Chondrocyte (in vitro differentiated cells): ENCODE results near the gene USHBP1. TPM values are rescaled to one million over a fixed set of nuclear protein-coding genes. Genes with fewer than 3 reads are reported as not detected.

Experiments used
- DNase-seq: peaks from one replicate; pipeline ENCODE4 v3.0.0; 2021; ENCODE audit warnings: mixed read lengths, low spot score
- H3K27ac Mint-ChIP-seq: one replicate; pipeline ENCODE4 v1.8.0; 2021; ENCODE audit warnings: mild to moderate bottlenecking, moderate library complexity, mixed read lengths; ENCODE audit not compliant: unreplicated experiment
- H3K27me3 Mint-ChIP-seq: 2 replicates; pipeline ENCODE4 v1.8.0; 2021; ENCODE audit warnings: low read depth, mixed read lengths
- H3K36me3 Mint-ChIP-seq: 2 replicates; pipeline ENCODE4 v1.8.0; 2021; ENCODE audit warnings: low read depth, mixed read lengths
- H3K4me1 Mint-ChIP-seq: 2 replicates; pipeline ENCODE4 v1.8.0; 2021; ENCODE audit warnings: low read depth, mild to moderate bottlenecking, mixed read lengths
- H3K4me3 Mint-ChIP-seq: one replicate; pipeline ENCODE4 v1.8.0; 2021; ENCODE audit warnings: mild to moderate bottlenecking, moderate library complexity, mixed read lengths; ENCODE audit not compliant: unreplicated experiment
- H3K9me3 Mint-ChIP-seq: 2 replicates; pipeline ENCODE4 v1.8.0; 2021; ENCODE audit warnings: low read depth, mixed read lengths
- total RNA-seq: library from RNA; stranded (reverse); gene quantifications from 3 replicates; pipeline ENCODE4 v1.2.1, GENCODE V29; 2021
- TF ChIP-seq, protein P1 (sequence below): fragments of 200-600 bp; sonication (generic); IDR thresholded peaks from 2 replicates; pipeline ENCODE4 v1.5.0; 2021; ENCODE audit warnings: antibody characterized with exemption, mild to moderate bottlenecking, moderate library complexity

The USHBP1 gene
- total RNA-seq, 1 donor from 2014 or later: not detected

GRCh38 chr19:17226002-17226933, 38.3 kb downstream of the USHBP1 start, which contains the start of gene OCEL1:
Gene OCEL1 (plus strand): TSS chr19:17226226. CDS start chr19:17226248, 22 bp downstream.
- no peaks in the 10 kb centered on the region for H3K9me3 Mint-ChIP-seq
- H3K27ac Mint-ChIP-seq: peak within 1 kb of the TSS; percentile 99
- TF ChIP-seq, protein P1, sequence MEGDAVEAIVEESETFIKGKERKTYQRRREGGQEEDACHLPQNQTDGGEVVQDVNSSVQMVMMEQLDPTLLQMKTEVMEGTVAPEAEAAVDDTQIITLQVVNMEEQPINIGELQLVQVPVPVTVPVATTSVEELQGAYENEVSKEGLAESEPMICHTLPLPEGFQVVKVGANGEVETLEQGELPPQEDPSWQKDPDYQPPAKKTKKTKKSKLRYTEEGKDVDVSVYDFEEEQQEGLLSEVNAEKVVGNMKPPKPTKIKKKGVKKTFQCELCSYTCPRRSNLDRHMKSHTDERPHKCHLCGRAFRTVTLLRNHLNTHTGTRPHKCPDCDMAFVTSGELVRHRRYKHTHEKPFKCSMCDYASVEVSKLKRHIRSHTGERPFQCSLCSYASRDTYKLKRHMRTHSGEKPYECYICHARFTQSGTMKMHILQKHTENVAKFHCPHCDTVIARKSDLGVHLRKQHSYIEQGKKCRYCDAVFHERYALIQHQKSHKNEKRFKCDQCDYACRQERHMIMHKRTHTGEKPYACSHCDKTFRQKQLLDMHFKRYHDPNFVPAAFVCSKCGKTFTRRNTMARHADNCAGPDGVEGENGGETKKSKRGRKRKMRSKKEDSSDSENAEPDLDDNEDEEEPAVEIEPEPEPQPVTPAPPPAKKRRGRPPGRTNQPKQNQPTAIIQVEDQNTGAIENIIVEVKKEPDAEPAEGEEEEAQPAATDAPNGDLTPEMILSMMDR: peak; percentile 1
- H3K36me3 Mint-ChIP-seq: no peaks in the 10 kb centered on the region
- H3K4me1 Mint-ChIP-seq: peaks cover 9% of the 10 kb centered on the region
- H3K4me3 Mint-ChIP-seq: peak within 1 kb of the TSS; percentile 90
- H3K27me3 Mint-ChIP-seq: no peaks in the 10 kb centered on the region
- peak; percentile 99 for DNase-seq

DNA sequence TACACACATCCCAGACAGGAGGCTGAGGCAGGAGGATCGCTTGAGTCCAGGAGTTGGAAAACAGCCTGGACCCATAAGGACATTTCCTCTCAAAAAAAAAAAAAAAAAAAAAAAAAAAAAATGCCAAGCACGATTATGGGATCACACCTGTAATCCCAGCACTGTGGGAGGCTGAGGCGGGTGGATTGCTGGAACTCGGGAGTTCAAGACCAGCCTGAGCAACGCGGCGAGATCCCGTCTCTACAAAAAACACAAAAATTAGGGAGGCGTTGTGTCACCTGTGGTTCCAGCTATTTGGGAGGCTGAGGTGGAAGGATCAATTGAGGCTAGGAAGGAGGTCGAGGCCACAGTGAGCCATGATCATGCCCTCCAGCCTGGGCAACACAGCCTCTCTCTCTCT, 39.5 kb downstream of the USHBP1 start:
- peak overlapping the region; percentile 50 for H3K4me3 Mint-ChIP-seq
- TF ChIP-seq, protein P1: no peak
- H3K36me3 Mint-ChIP-seq: no peaks in the 10 kb centered on the region
- no peak for DNase-seq
- H3K4me1 Mint-ChIP-seq: peaks cover 15% of the 10 kb centered on the region
- H3K27me3 Mint-ChIP-seq: no peaks in the 10 kb centered on the region
- H3K27ac Mint-ChIP-seq: no peak overlapping the region
- no peaks in the 10 kb centered on the region for H3K9me3 Mint-ChIP-seq

- H3K36me3 Mint-ChIP-seq: peaks cover 13% of the 10 kb centered on the region
- DNase-seq: no peak
- H3K27ac Mint-ChIP-seq: peak overlapping the region; percentile 5
- H3K27me3 Mint-ChIP-seq: no peaks in the 10 kb centered on the region
- peaks cover 20% of the 10 kb centered on the region for H3K4me1 Mint-ChIP-seq
- no peaks in the 10 kb centered on the region for H3K9me3 Mint-ChIP-seq
- TF ChIP-seq, protein P1: no peak
- H3K4me3 Mint-ChIP-seq: no peak overlapping the region
These were observed 44.3 kb downstream of the USHBP1 start for GRCh38 chr19:17220207-17220758.

- TF ChIP-seq, protein P1: no peak
- Mint-ChIP-seq H3K27me3 (no peaks in the 10 kb centered on the region), H3K36me3 (peaks cover 13% of the 10 kb centered on the region), H3K4me1 (peaks cover 29% of the 10 kb centered on the region), H3K9me3 (no peaks in the 10 kb centered on the region), H3K27ac (no peak overlapping the region), H3K4me3 (no peak overlapping the region)
- no peak for DNase-seq
These were observed 45.3 kb downstream of the USHBP1 start for GRCh38 chr19:17219286-17219685.

DNA sequence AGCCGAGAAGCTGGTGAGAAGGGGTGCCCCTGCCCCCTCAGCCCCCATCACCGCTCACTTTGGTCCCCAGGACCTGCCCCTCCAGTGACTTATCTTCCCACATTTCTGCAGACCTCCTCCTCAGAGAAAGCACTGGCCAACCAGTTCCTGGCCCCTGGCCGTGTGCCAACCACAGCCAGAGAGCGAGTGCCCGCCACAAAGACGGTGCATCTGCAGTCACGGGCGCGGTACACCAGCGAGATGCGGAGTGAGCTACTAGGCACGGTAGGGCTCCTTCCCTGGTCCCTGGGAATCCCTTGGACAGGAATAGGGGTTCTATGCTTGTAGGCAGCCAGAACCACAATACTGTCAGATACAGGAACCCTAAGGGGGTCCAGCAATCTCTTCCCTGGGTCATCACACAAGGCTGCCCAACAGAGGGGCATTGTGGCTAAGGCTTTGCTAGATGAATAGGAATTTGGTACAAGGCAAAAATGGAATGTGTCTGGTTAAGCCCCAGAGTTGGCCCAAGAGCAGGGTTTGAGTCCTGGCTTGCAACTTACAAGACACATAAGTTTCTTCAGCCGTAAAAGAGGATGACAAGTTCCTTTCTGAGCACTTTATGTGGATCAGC, 48.4 kb downstream of the USHBP1 start:
- peaks cover 30% of the 10 kb centered on the region for H3K4me1 Mint-ChIP-seq
- no peak for DNase-seq
- TF ChIP-seq, protein P1: no peak
- H3K9me3 Mint-ChIP-seq: no peaks in the 10 kb centered on the region
- H3K27me3 Mint-ChIP-seq: no peaks in the 10 kb centered on the region
- peak overlapping the region; percentile 97 for H3K27ac Mint-ChIP-seq
- peaks cover 18% of the 10 kb centered on the region for H3K36me3 Mint-ChIP-seq
- peak overlapping the region; percentile 82 for H3K4me3 Mint-ChIP-seq
